ENCODE measurements around the gene MTCL1.

Gene MTCL1

GRCh38 chr18:8834881-8835280, 129.5 kb downstream of the MTCL1 start:
- DNase-seq (ENCODE audit: low spot score), result no peak
- TF ChIP-seq, protein P1, sequence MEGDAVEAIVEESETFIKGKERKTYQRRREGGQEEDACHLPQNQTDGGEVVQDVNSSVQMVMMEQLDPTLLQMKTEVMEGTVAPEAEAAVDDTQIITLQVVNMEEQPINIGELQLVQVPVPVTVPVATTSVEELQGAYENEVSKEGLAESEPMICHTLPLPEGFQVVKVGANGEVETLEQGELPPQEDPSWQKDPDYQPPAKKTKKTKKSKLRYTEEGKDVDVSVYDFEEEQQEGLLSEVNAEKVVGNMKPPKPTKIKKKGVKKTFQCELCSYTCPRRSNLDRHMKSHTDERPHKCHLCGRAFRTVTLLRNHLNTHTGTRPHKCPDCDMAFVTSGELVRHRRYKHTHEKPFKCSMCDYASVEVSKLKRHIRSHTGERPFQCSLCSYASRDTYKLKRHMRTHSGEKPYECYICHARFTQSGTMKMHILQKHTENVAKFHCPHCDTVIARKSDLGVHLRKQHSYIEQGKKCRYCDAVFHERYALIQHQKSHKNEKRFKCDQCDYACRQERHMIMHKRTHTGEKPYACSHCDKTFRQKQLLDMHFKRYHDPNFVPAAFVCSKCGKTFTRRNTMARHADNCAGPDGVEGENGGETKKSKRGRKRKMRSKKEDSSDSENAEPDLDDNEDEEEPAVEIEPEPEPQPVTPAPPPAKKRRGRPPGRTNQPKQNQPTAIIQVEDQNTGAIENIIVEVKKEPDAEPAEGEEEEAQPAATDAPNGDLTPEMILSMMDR (IDR thresholded peaks at IDR 0.05; ENCODE audit: poor library complexity, severe bottlenecking), result no peak
- Histone ChIP-seq H3K27ac (ENCODE audit: poor library complexity, severe bottlenecking) (no peak overlapping the region), H3K4me3 (ENCODE audit: severe bottlenecking) (no peak overlapping the region), H3K9me3 (ENCODE audit: severe bottlenecking) (peaks cover 3% of the 10 kb centered on the region), H3K36me3 (ENCODE audit: low read depth) (no peaks in the 10 kb centered on the region), H3K4me1 (ENCODE audit: insufficient read depth, poor library complexity, severe bottlenecking) (no peaks in the 10 kb centered on the region), H3K27me3 (ENCODE audit: insufficient read depth, poor library complexity, severe bottlenecking) (no peaks in the 10 kb centered on the region)
- ATAC-seq (ENCODE audit: low read depth), result no peak

- Histone ChIP-seq H3K36me3 (ENCODE audit: low read depth) (no peaks in the 10 kb centered on the region), H3K9me3 (ENCODE audit: severe bottlenecking) (peaks cover 3% of the 10 kb centered on the region), H3K27me3 (ENCODE audit: insufficient read depth, poor library complexity, severe bottlenecking) (no peaks in the 10 kb centered on the region), H3K4me1 (ENCODE audit: insufficient read depth, poor library complexity, severe bottlenecking) (no peaks in the 10 kb centered on the region), H3K27ac (ENCODE audit: poor library complexity, severe bottlenecking) (no peak overlapping the region), H3K4me3 (ENCODE audit: severe bottlenecking) (no peak overlapping the region)
- ATAC-seq (ENCODE audit: low read depth) (no peak), DNase-seq (ENCODE audit: low spot score) (no peak)
- TF ChIP-seq, protein P1 (IDR thresholded peaks at IDR 0.05; ENCODE audit: poor library complexity, severe bottlenecking), result no peak
These were observed 130.2 kb downstream of the MTCL1 start for GRCh38 chr18:8835521-8835953.

- DNase-seq (ENCODE audit: low spot score) (no peak), ATAC-seq (ENCODE audit: low read depth) (no peak)
- Histone ChIP-seq H3K27me3 (ENCODE audit: insufficient read depth, poor library complexity, severe bottlenecking) (no peaks in the 10 kb centered on the region), H3K4me3 (ENCODE audit: severe bottlenecking) (no peak overlapping the region), H3K9me3 (ENCODE audit: severe bottlenecking) (peaks cover 3% of the 10 kb centered on the region), H3K27ac (ENCODE audit: poor library complexity, severe bottlenecking) (no peak overlapping the region), H3K36me3 (ENCODE audit: low read depth) (no peaks in the 10 kb centered on the region), H3K4me1 (ENCODE audit: insufficient read depth, poor library complexity, severe bottlenecking) (peaks cover 6% of the 10 kb centered on the region)
- TF ChIP-seq, protein P1 (IDR thresholded peaks at IDR 0.05; ENCODE audit: poor library complexity, severe bottlenecking), result no peak
These were observed 133.9 kb downstream of the MTCL1 start for GRCh38 chr18:8839281-8839680.

DNA sequence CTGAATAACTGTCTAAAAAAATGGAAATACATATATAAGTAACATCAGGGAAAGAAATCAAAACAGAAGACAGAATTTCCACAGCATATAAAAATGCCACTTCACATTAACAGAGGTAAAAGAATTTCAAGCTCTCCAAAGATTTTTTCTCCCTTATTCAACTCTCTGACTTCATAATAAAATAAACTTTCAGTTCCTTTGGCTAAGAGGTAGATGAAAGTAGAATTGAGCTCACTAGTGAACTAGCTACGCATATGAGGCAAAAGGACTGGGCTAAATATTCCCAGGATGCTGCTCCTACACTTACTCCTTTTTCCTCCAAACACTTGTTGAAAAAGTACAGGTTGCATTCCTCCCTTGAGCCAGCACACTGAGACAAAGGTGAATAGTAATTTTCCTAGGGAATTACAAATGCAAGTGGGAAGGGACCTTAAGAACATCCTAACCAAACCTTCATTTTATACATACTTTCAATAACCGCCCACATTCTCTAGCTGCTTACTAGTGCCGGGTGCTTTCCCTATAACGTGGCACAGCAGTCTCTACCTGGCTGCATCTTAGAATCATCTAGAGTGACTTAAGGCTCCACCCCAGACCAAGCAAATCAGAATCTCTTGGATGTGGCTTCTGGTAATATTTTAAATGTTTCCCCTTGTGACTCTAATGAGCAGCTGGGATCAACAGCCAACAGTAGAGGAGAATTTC, 136.6 kb downstream of the MTCL1 start:
- Histone ChIP-seq H3K4me1 (ENCODE audit: insufficient read depth, poor library complexity, severe bottlenecking) (peaks cover 6% of the 10 kb centered on the region), H3K27me3 (ENCODE audit: insufficient read depth, poor library complexity, severe bottlenecking) (no peaks in the 10 kb centered on the region), H3K9me3 (ENCODE audit: severe bottlenecking) (peaks cover 3% of the 10 kb centered on the region), H3K36me3 (ENCODE audit: low read depth) (no peaks in the 10 kb centered on the region), H3K27ac (ENCODE audit: poor library complexity, severe bottlenecking) (no peak overlapping the region), H3K4me3 (ENCODE audit: severe bottlenecking) (no peak overlapping the region)
- DNase-seq (ENCODE audit: low spot score) (no peak), ATAC-seq (ENCODE audit: low read depth) (peak; percentile 77; the same call in 2 of the 3 replicates)
- TF ChIP-seq, protein P1 (IDR thresholded peaks at IDR 0.05; ENCODE audit: poor library complexity, severe bottlenecking), result no peak

- Histone ChIP-seq H3K27ac (ENCODE audit: poor library complexity, severe bottlenecking) (no peak overlapping the region), H3K27me3 (ENCODE audit: insufficient read depth, poor library complexity, severe bottlenecking) (no peaks in the 10 kb centered on the region), H3K4me3 (ENCODE audit: severe bottlenecking) (no peak overlapping the region), H3K4me1 (ENCODE audit: insufficient read depth, poor library complexity, severe bottlenecking) (peaks cover 6% of the 10 kb centered on the region), H3K9me3 (ENCODE audit: severe bottlenecking) (no peaks in the 10 kb centered on the region), H3K36me3 (ENCODE audit: low read depth) (no peaks in the 10 kb centered on the region)
- no peak for ATAC-seq (ENCODE audit: low read depth)
- DNase-seq (ENCODE audit: low spot score), result no peak
- TF ChIP-seq, protein P1 (IDR thresholded peaks at IDR 0.05; ENCODE audit: poor library complexity, severe bottlenecking), result no peak
These were observed 137.2 kb downstream of the MTCL1 start for GRCh38 chr18:8842506-8842905.
